GM12878 (cell line): ENCODE results near the gene BAHD1. TPM values are rescaled to one million over a fixed set of nuclear protein-coding genes. Genes with fewer than 3 reads are reported as not detected.
A peak's percentile ranks its signal among the peaks of the same experiment; 100 is the strongest.

ENCODE experiments used
- ATF2 ChIP-seq: IDR thresholded peaks from 2 replicates; pipeline ENCODE4 v1.6.1; 2012; ENCODE audit warnings: low read length, inconsistent platforms
- CBX3 ChIP-seq: fragments of 200-600 bp; sonication (generic); IDR thresholded peaks from 2 replicates; pipeline ENCODE4 v1.6.1; 2016; ENCODE audit warnings: low read depth, borderline replicate concordance
- CREB1 ChIP-seq: IDR thresholded peaks from 2 replicates; pipeline ENCODE4 v1.6.1; 2012; ENCODE audit warnings: low read depth, mild to moderate bottlenecking, inconsistent platforms
- FOS ChIP-seq: IDR thresholded peaks from 3 replicates; pipeline ENCODE4 v1.6.1; 2011; ENCODE audit warnings: borderline replicate concordance; ENCODE audit not compliant: insufficient read length; ENCODE audit errors: extremely low read depth
- FOXM1 ChIP-seq: IDR thresholded peaks from 2 replicates; pipeline ENCODE4 v1.6.1; 2012; ENCODE audit warnings: low read depth, mild to moderate bottlenecking, inconsistent platforms, low read length, moderate library complexity
- HSF1 ChIP-seq: fragments of 150-350 bp; IDR thresholded peaks from 2 replicates; pipeline ENCODE4 v1.6.1; 2014; ENCODE audit warnings: mild to moderate bottlenecking, low read depth, low read length
- IKZF1 ChIP-seq: fragments of 450-650 bp; conservative IDR thresholded peaks from 2 replicates; pipeline ENCODE4 v1.6.1; 2017; ENCODE audit warnings: antibody characterized with exemption, mild to moderate bottlenecking
- IKZF2 ChIP-seq, 2 experiments: fragments of 450-650 bp; IDR thresholded peaks; 2 replicates each; pipeline ENCODE4 v1.6.1; 2017; ENCODE audit warnings: mild to moderate bottlenecking in 2 of 2, moderate library complexity in 2 of 2
- JUNB ChIP-seq: IDR thresholded peaks from 2 replicates; pipeline ENCODE4 v1.6.1; 2016; ENCODE audit warnings: antibody characterized with exemption, mild to moderate bottlenecking
- KLF5 ChIP-seq: fragments of 450-650 bp; IDR thresholded peaks from 2 replicates; pipeline ENCODE4 v1.6.1; 2014; ENCODE audit warnings: mild to moderate bottlenecking; ENCODE audit not compliant: partially characterized antibody
- MTA3 ChIP-seq: IDR thresholded peaks from 2 replicates; pipeline ENCODE4 v1.6.1; 2012; ENCODE audit warnings: low read length, inconsistent platforms, borderline replicate concordance
- NBN ChIP-seq: fragments of 450-650 bp; IDR thresholded peaks from 2 replicates; pipeline ENCODE4 v1.6.1; 2016
- NFIC ChIP-seq: IDR thresholded peaks from 2 replicates; pipeline ENCODE4 v1.6.1; 2012; ENCODE audit warnings: low read depth, mild to moderate bottlenecking, inconsistent platforms, low read length, moderate library complexity
- NFXL1 ChIP-seq: fragments of 450-650 bp; IDR thresholded peaks from 2 replicates; pipeline ENCODE4 v1.6.1; 2017; ENCODE audit warnings: antibody characterized with exemption, mild to moderate bottlenecking, borderline replicate concordance
- NR2C2 ChIP-seq: IDR thresholded peaks from 2 replicates; pipeline ENCODE4 v1.6.1; 2011; ENCODE audit warnings: borderline replicate concordance, low read depth; ENCODE audit not compliant: control insufficient read depth, insufficient read length
- POLR2AphosphoS2 ChIP-seq: IDR thresholded peaks from 2 replicates; pipeline ENCODE4 v1.6.1; 2011; ENCODE audit warnings: low read depth, mild to moderate bottlenecking, low read length, improper control_type of control experiment, moderate library complexity
- SIN3A ChIP-seq: IDR thresholded peaks from 2 replicates; pipeline ENCODE4 v1.6.1; 2012; ENCODE audit warnings: low read depth, low read length, improper control_type of control experiment
- SPI1 ChIP-seq: IDR thresholded peaks from 2 replicates; pipeline ENCODE4 v1.6.1; 2011; ENCODE audit warnings: low read depth, mild to moderate bottlenecking, low read length, moderate library complexity, borderline replicate concordance; ENCODE audit not compliant: insufficient read depth
- SUPT20H ChIP-seq: IDR thresholded peaks from 2 replicates; pipeline ENCODE4 v1.6.1; 2011; ENCODE audit warnings: low read depth, mild to moderate bottlenecking, low read length, moderate library complexity, borderline replicate concordance; ENCODE audit not compliant: control insufficient read depth
- TBL1XR1 ChIP-seq: IDR thresholded peaks from 2 replicates; pipeline ENCODE4 v1.6.1; 2012; ENCODE audit warnings: low read depth, low read length, improper control_type of control experiment
- USF1 ChIP-seq: IDR thresholded peaks from 2 replicates; pipeline ENCODE4 v1.6.1; 2011; ENCODE audit warnings: borderline replicate concordance, low read depth, mild to moderate bottlenecking, moderate library complexity, mixed read lengths, low read length; ENCODE audit not compliant: insufficient read depth; ENCODE audit errors: extremely low read length
- WRNIP1 ChIP-seq: IDR thresholded peaks from 2 replicates; pipeline ENCODE4 v1.6.1; 2011; ENCODE audit warnings: low read depth, low read length, improper control_type of control experiment, borderline replicate concordance
- ZBTB11 ChIP-seq: fragments of 450-650 bp; formaldehyde crosslinking; IDR thresholded peaks from 2 replicates; pipeline ENCODE4 v1.5.0; 2022; ENCODE audit warnings: mild to moderate bottlenecking, missing genetic modification characterization
- ZNF384 ChIP-seq: IDR thresholded peaks from 2 replicates; pipeline ENCODE4 v1.6.1; 2012; ENCODE audit warnings: low read depth, mild to moderate bottlenecking, low read length, improper control_type of control experiment, borderline replicate concordance
- ZNF622 ChIP-seq: fragments of 450-650 bp; IDR thresholded peaks from 2 replicates; pipeline ENCODE4 v1.6.1; 2017; ENCODE audit warnings: mild to moderate bottlenecking, inconsistent platforms
- polyA plus RNA-seq, 11 experiments: library from polyadenylated mRNA; depleted of rRNA in 4 of 11; unstranded in 6 of 11; stranded (reverse) in 5 of 11; fragments of >200 nt; fragmentation: Nextera tagmentation in 4 of 11; fragmentation: Illumina TruSeq in 1 of 11; extraction: Ambion mirVana in 4 of 11; extraction: Trizol in 1 of 11; gene quantifications; 1 replicate in 1 of 11; 2 replicates in 10 of 11; pipeline versions ENCODE4 v1.2.1 to v1.2.3, GENCODE V29; 2011 to 2016; ENCODE audit warnings: inconsistent platforms in 2 of 11, missing spikeins in 2 of 11, low read depth in 1 of 11
- total RNA-seq, 4 experiments: library from RNA; depleted of rRNA in 3 of 4; stranded (reverse); fragments of >200 nt in 3 of 4; fragmentation: Illumina TruSeq in 1 of 4; extraction: Trizol in 1 of 4; gene quantifications; 2 replicates each; pipeline versions ENCODE4 v1.2.1 to v1.2.3, GENCODE V29; 2013 to 2021

BAHD1 gene
- total and polyA plus RNA-seq, 10 of the 15 experiments (the other 5 are each of a cell fraction or from before 2014, with no cell fraction given) = 0.21 to 21.8 (median 5.8) TPM

- TF ChIP-seq USF1 = no peak
- TF ChIP-seq MTA3 = no peak
- TF ChIP-seq NBN = no peak
- TF ChIP-seq CBX3 = no peak
- TF ChIP-seq SIN3A = no peak
- TF ChIP-seq SPI1 = no peak
- TF ChIP-seq NFIC = peak; percentile 34; the same call in 1 of the 2 replicates
- TF ChIP-seq FOS = no peak
- no peak for TF ChIP-seq ZNF622
- TF ChIP-seq WRNIP1 = no peak
- TF ChIP-seq ZBTB11 (CRISPR knock-in tag) = no peak
- peak in 1 of 2 experiments; percentile 46; a peak in 3 of 4 replicates for TF ChIP-seq IKZF2 (IDR thresholded peaks at IDR 0.05)
- TF ChIP-seq CREB1 = no peak
- no peak for TF ChIP-seq NFXL1
- no peak for TF ChIP-seq ZNF384
- peak; percentile 43; the same call in 1 of the 2 replicates for TF ChIP-seq IKZF1
- no peak for TF ChIP-seq POLR2AphosphoS2
- no peak for TF ChIP-seq NR2C2
- TF ChIP-seq ATF2 = no peak
- no peak for TF ChIP-seq HSF1
- TF ChIP-seq FOXM1 = no peak
- no peak for TF ChIP-seq SUPT20H
- TF ChIP-seq JUNB = no peak
- TF ChIP-seq KLF5 = no peak
- no peak for TF ChIP-seq TBL1XR1
Measured at GRCh38 chr15:40398413-40398873, 42.3 kb upstream of the BAHD1 start (continued).
